Inferior parietal cortex (tissue), 1 donor: ENCODE results near the gene TMEM82.

Source experiments
- DNase-seq: peaks from one replicate; pipeline ENCODE4 v3.0.0-alpha.2; 2016; ENCODE audit errors: extremely low spot score

Gene TMEM82

DNA sequence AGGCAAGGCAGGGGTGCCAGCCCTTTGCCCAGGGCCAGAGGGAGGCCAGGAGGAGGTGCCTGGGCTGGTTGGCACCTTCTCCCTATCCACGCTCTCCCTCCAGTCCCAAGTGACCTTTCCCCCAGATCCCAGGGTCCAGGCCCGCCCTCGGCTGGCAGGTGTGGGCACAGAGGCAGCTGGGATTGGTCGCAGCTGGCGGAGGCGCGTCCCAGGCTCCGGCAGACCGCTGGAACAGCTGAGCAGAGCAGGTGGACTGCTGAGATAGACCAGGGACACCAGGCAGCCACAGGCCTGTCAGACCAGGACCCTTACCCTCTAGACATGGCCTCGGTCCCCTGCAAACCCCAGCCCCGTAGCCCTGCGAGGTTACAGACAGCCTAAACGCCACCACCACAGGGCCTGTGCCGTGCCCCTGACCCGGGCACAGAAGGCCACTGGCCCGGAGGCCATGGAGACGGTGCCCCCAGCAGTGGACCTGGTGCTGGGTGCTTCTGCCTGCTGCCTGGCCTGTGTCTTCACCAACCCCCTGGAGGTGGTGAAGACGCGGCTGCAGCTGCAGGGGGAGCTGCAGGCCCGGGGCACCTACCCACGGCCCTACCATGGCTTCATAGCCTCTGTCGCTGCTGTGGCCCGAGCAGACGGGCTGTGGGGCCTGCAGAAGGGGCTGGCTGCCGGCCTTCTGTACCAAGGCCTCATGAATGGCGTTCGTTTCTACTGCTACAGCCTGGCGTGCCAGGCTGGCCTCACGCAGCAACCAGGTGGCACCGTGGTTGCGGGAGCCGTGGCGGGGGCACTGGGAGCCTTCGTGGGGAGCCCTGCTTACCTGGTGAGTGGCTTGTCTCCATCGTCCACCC, 6.0 kb upstream of the TMEM82 start, which contains the start of gene SLC25A34:
TSS of gene SLC25A34 (plus strand) at position 221 of the 854 bp plus-strand sequence. CDS start at position 449, 228 bp downstream.
- no peak for DNase-seq

DNA sequence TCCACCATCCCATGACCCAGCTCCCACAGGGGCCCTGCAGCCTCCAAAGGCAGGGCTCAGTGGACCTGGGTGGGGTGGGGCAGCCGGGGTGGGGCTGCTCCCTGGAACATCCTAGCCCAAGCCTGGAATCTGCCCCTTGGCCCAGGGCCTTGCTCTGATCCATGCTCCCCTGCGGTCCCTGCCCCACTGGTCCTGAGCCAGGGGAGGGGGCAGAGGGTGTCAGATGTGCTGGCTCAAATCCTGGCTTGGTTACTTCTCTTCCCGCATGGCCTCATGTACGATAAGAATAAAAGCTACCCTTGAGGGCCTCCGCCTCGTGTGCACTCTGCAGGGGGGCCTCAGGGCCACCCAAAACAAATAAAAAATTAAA, 5.4 kb upstream of the TMEM82 start:
- no peak for DNase-seq

- no peak for DNase-seq
Measured at GRCh38 chr1:15737324-15738319, 4.7 kb upstream of the TMEM82 start.

GRCh38 chr1:15738416-15739113, 3.7 kb upstream of the TMEM82 start:
- DNase-seq: no peak

GRCh38 chr1:15739259-15739658, 3.0 kb upstream of the TMEM82 start:
- no peak for DNase-seq

DNA sequence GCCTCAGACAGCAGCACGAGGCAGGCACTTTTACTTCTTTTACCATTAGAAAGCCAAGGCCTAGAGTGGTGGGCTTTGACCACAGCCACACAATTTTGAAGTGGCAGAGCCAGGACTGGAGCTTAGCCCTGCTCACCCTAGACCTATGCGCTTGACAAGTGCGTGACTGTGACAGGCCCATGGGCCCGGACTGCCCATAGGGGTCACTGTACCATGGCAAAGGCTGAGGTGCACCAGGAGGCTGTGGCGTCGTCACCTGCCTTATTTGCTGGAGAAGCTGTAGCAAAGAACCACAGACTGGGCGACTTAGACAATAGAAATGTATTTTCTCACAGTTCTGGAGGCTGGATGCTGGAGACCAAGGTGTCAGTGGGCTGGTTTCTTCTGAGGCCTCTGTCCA, 2.6 kb upstream of the TMEM82 start:
- DNase-seq: no peak

GRCh38 chr1:15740924-15741850, 1.1 kb upstream of the TMEM82 start:
- DNase-seq: peak; percentile 69

GRCh38 chr1:15744122-15744679, 1.9 kb downstream of the TMEM82 start:
- DNase-seq: no peak

DNA sequence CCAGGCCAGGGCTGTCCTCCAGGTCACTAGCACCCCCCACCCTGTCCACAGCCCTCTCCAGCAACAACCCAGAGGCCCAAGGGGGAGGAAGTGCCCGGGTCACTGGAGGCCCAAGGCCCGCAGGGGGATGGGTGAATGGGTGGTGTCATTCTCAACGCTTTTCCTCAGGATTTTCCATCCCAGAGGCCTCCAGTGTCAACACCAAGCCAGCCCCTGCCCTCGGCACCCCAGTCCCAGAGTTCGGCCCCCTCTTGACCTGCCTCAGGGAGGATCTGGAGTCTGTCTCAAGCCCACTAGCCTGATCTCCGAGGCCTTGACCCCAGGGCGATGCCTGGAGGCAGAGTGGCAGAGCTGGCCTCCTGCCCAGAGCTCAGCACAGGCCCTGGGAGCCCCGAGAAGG, 5.1 kb downstream of the TMEM82 start:
- no peak for DNase-seq

GRCh38 chr1:15748264-15748663, 6.0 kb downstream of the TMEM82 start:
- DNase-seq: no peak

GRCh38 chr1:15748690-15749398, 6.5 kb downstream of the TMEM82 start:
- no peak for DNase-seq

- DNase-seq: no peak
Measured at GRCh38 chr1:15749399-15750291, 7.3 kb downstream of the TMEM82 start.

DNA sequence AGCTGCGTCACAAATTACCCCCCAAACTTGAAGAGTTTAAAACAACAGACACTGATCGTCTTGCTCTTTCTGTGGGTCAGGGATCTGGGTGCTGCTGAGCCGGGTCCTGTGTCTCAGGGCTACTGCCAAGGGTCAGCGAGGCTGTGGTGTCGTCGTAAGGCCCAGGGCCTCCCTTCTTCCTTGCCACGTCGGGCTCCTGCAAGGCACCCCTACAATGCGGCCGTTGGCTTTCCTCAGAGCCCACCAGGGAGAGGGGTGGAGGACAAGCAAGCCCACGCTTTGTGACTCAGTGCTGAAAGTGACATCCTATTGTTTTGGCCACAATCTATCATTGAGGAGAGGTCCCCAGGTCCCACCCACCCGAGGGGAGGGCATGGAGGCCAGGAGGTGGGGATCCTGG, 8.6 kb downstream of the TMEM82 start:
- no peak for DNase-seq

GRCh38 chr1:15751717-15752116, 9.4 kb downstream of the TMEM82 start:
- no peak for DNase-seq

DNA sequence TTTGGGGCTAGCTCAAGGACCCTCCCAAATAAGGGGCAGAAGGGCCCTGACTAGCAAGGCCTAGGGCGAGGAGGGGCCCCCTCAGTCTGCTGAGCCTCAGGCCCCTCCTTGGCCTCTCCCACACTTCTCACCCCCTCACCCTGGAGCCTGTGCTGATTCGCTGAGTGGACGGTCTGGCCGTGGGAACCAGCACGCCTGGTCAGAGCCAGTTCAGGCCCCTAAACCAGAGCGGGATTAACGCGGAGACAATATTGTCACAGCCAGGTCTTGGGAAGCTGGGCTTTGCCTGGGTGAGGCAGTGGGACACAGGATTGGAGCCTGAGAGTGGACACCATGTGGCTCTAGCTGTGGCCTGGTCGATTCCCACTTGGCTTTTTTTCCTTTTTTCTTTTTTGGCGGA, 11.5 kb downstream of the TMEM82 start:
- no peak for DNase-seq

DNA sequence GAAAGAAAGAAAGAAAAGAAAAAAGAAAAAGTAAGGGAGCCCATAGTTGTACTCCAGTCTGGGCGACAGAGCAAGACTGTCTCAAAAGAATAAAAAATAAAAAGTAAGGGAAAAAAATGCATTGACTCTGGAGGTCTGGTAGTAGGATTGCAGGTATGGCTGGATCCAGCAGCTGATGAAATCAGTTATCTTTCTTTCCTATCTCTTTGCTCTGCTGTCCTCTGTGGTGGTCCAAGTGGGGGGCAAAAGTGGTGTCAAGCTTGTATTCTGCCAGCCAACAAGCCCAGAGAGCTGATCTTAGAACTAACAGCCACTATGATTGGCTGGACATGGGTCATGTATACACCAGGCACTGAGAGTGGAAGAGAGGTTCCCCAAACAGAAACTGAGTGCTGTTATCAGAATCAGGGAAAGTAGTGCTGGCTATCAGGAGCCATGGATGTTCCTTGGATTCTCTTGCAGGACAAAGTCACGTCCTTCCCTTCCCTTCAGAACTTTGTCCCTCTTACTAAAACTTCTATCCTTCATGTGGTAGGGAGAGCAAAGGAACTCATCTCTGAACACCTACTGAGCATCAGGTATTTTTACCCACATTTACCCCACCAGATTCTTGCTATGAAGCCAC, 12.8 kb downstream of the TMEM82 start:
- DNase-seq: no peak

DNA sequence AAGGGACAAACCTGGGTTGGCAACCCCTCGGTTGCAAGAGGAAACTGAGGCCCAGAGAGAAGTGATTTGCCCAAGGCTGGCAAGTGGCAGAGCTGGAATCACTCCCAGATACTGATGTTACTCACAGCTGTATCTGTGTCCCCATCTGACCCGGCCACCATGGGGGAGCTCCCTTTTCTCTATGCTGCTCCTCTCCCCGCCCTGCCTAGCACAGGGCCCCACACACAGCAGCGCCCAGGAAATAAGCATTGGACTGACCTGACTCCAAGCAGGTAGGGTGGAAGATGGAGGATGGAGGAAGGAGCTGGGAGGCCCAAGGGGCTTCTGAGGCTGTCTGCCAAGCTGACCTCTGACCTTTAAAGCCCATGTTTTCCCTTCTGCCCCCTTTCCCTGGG, 13.3 kb downstream of the TMEM82 start:
- DNase-seq: no peak
